HCT116 (cell line): Measurements from ENCODE around the gene INF2. TPM values are rescaled to one million over a fixed set of nuclear protein-coding genes. Genes with fewer than 3 reads are reported as not detected.
A peak's percentile ranks its signal among the peaks of the same experiment; 100 is the strongest.

Experiments
- ATF3 ChIP-seq: IDR thresholded peaks from 2 replicates; pipeline ENCODE4 v1.6.1; 2012
- CEBPB ChIP-seq: IDR thresholded peaks from 2 replicates; pipeline ENCODE4 v1.6.1; 2012; ENCODE audit warnings: low read depth
- CTCF ChIP-seq, 3 experiments: fragments of 200-600 bp in 1 of 3; sonication (generic) in 1 of 3; IDR thresholded peaks in 2 of 3; conservative IDR thresholded peaks in 1 of 3; 2 replicates each; pipeline ENCODE4 v1.5.1; 2012 to 2017; ENCODE audit warnings: low read depth in 2 of 3, low read length in 2 of 3, antibody characterized with exemption in 1 of 3, borderline replicate concordance in 1 of 3, control low read depth in 1 of 3, mild to moderate bottlenecking in 1 of 3, mixed read lengths in 1 of 3, mixed run types in 1 of 3, moderate library complexity in 1 of 3; ENCODE audit not compliant: insufficient read depth in 1 of 3
- EGR1 ChIP-seq: IDR thresholded peaks from 2 replicates; pipeline ENCODE4 v1.6.1; 2012; ENCODE audit warnings: low read depth
- EZH2phosphoT487 ChIP-seq: fragments of 200-600 bp; IDR thresholded peaks from 2 replicates; pipeline ENCODE4 v1.6.1; 2018; ENCODE audit warnings: antibody characterized with exemption, borderline replicate concordance
- MAX ChIP-seq: IDR thresholded peaks from 2 replicates; pipeline ENCODE4 v1.6.1; 2012
- RAD21 ChIP-seq: IDR thresholded peaks from 2 replicates; pipeline ENCODE4 v1.6.1; 2012; ENCODE audit warnings: low read depth, mild to moderate bottlenecking
- YY1 ChIP-seq: IDR thresholded peaks from 2 replicates; pipeline ENCODE4 v1.6.1; 2011; ENCODE audit warnings: low read length, low read depth, moderate library complexity, mild to moderate bottlenecking; ENCODE audit not compliant: insufficient replicate concordance; ENCODE audit errors: extremely low read depth
- total RNA-seq: library from RNA; stranded (reverse); gene quantifications from one replicate; pipeline ENCODE4 v1.2.1, GENCODE V29; 2021; ENCODE audit not compliant: unreplicated experiment
- TF ChIP-seq, protein P1 (sequence below): IDR thresholded peaks from 2 replicates; pipeline ENCODE4 v1.6.1; 2011; ENCODE audit warnings: mild to moderate bottlenecking, low read length, moderate library complexity; ENCODE audit not compliant: insufficient replicate concordance; ENCODE audit errors: extremely low read depth

Gene INF2
- total RNA-seq, 1 experiment from 2014 or later = 95.8 TPM

DNA sequence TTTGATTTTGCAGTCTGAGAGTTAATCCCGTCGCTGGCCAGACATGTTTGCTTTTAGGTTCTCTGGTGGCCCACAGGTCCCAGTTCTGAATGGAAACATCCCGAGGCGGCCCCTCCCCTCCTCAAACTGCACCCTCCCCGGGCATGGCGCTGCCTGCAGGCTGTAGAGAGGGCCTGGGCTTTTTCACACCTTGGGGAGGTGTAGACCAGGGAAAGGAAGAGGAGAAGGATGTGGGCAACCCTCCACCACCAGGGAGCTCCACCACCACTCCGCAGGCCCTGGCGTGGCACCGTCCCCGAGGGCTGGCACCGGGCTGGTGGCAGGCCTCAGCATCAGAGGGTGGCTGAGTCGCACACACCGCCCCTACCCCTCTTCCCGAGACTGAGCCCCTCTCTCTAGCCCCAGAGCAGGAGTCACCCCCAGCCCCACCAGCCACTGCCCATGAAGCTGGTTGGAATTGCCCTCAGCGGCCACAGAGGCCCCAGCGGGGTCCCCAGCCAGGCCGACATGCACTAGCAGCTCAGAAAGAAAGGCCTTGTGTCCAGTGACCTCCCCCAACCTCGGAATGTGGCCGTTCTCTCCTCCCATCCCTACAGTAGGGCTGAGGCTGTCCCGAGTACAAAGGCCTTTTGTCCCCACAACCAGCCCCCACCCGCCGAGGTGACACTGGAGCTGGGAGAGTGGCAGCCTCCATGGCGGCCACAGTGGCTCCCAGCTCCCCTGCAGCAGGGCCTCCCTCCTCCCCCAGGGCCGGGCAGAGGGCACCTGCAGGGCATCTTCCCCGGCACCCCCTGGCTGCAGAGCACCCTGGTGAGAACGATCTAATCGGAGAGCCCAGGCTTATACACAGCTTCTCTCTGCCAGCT, 23.5 kb upstream of the INF2 start (continued):
- TF ChIP-seq CTCF (IDR thresholded peaks at IDR 0.05 in 2 of 3, conservative IDR thresholded peaks at IDR 0.05 in 1 of 3; ENCODE audit: borderline replicate concordance in 1 of 3, insufficient read depth in 1 of 3, low read depth in 2 of 3, low read length in 2 of 3) = peak; percentile 58 to 76 (median 71); a peak in 5 of 6 replicates
- TF ChIP-seq, protein P1, sequence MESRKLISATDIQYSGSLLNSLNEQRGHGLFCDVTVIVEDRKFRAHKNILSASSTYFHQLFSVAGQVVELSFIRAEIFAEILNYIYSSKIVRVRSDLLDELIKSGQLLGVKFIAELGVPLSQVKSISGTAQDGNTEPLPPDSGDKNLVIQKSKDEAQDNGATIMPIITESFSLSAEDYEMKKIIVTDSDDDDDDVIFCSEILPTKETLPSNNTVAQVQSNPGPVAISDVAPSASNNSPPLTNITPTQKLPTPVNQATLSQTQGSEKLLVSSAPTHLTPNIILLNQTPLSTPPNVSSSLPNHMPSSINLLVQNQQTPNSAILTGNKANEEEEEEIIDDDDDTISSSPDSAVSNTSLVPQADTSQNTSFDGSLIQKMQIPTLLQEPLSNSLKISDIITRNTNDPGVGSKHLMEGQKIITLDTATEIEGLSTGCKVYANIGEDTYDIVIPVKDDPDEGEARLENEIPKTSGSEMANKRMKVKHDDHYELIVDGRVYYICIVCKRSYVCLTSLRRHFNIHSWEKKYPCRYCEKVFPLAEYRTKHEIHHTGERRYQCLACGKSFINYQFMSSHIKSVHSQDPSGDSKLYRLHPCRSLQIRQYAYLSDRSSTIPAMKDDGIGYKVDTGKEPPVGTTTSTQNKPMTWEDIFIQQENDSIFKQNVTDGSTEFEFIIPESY = no peak
- TF ChIP-seq MAX = peak; percentile 92
- peak; percentile 78 for TF ChIP-seq RAD21
- TF ChIP-seq ATF3 = no peak
- no peak for TF ChIP-seq CEBPB
- TF ChIP-seq EZH2phosphoT487 = no peak
- TF ChIP-seq YY1 = peak; percentile 69
- no peak for TF ChIP-seq EGR1
